Activated CD8-positive, alpha-beta T cell treated with anti-CD3 and anti-CD28 coated beads for 36 hours (primary cell): ENCODE data around the gene ANKIB1. TPM values are rescaled to one million over a fixed set of nuclear protein-coding genes. Genes with fewer than 3 reads are reported as not detected.

ENCODE experiments used
- ATAC-seq: fragments of 200-7000 bp; cut with Tn5 transposase; one replicate; pipeline ENCODE4 v1.10.0; 2021; ENCODE audit warnings: mild to moderate bottlenecking, moderate library complexity
- CTCF ChIA-PET: fragments of 350-600 bp; sonication (Branson Sonifier 250); formaldehyde crosslinking; loops from one replicate; lab custom pipeline; 2021; ENCODE audit warnings: antibody characterized with exemption; lab: Charles Lee
- POLR2A ChIA-PET: fragments of 350-600 bp; sonication (Branson Sonifier 250); formaldehyde crosslinking; loops from one replicate; lab custom pipeline; 2021; ENCODE audit warnings: antibody characterized with exemption; lab: Charles Lee
- DNase-seq: peaks from one replicate; pipeline ENCODE4 v3.0.0-alpha.2; 2020
- H3K27ac Mint-ChIP-seq: one replicate; pipeline ENCODE4 v1.8.0; 2021; ENCODE audit warnings: mild to moderate bottlenecking, mixed read lengths
- H3K27me3 Mint-ChIP-seq: one replicate; pipeline ENCODE4 v1.8.0; 2021; ENCODE audit warnings: mixed read lengths
- H3K36me3 Mint-ChIP-seq: one replicate; pipeline ENCODE4 v1.8.0; 2021; ENCODE audit warnings: low read depth, mixed read lengths
- H3K4me1 Mint-ChIP-seq: one replicate; pipeline ENCODE4 v1.8.0; 2021; ENCODE audit warnings: low read depth, mixed read lengths
- H3K4me3 Mint-ChIP-seq: one replicate; pipeline ENCODE4 v1.8.0; 2021; ENCODE audit warnings: mild to moderate bottlenecking, moderate library complexity, mixed read lengths
- H3K9me3 Mint-ChIP-seq: one replicate; pipeline ENCODE4 v1.8.0; 2021; ENCODE audit warnings: mixed read lengths
- CTCF ChIP-seq: fragments of 200-600 bp; IDR thresholded peaks from one replicate; pipeline ENCODE4 v1.8.0; 2022; ENCODE audit warnings: antibody characterized with exemption, mild to moderate bottlenecking
- intact Hi-C: fragments of 100-400 bp; cut with micrococcal nuclease; formaldehyde crosslinking; loops from one replicate; pipeline ENCODE4 v1.10.0; 2022
- total RNA-seq, 2 experiments: library from RNA; stranded (reverse); gene quantifications; one replicate each; pipeline ENCODE4 v1.2.3, GENCODE V29; 2021

The ANKIB1 gene
- total RNA-seq, 2 experiments from 2014 or later, result 32.3 to 34.1 TPM

DNA sequence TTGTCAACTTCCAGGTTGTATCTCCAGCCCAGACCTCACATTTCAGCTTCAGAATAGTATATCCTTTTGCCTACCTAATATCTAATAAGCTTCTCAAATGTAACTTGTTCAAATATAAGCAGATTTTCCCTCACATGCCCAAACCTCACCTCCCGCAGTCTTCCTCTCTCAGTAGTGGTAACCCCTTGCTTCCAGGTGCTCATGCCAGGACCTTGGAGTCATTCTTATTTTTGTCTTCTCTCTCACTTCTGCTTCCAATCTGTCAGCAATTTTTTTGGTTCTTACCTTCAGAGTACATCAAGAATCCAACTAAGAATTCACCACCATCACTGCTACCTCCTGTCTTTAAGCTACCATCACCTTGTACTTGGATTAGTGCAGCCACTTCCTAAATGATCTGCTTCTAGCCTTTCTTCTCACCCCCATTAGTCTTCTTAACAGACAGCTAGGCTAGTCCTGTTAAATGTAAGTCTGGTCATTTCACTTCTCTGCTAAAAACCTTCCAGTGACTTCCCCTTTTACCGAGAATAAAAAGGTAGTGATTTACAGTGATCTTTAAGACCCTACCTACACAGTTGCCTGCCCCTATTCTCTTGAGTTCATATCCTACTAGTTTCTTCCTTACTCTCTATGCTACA lies 14.0 kb downstream of the ANKIB1 start:
- intact Hi-C loops, result no loop called here
- CTCF ChIA-PET, result no interaction called here

GRCh38 chr7:92260248-92260781 lies 14.5 kb downstream of the ANKIB1 start:
- POLR2A ChIA-PET, result interaction anchor here (1.1 kb wide), 1 partner anchor 15 kb away, joined by 5 read pairs; the partner anchor contains the start of genes ANKIB1 and KRIT1

More for the DNA sequence above, 14.0 kb downstream of the ANKIB1 start:
- POLR2A ChIA-PET, result interaction anchor here (1.1 kb wide), 1 partner anchor 14 kb away, joined by 5 read pairs; the partner anchor contains the start of genes ANKIB1 and KRIT1
- Mint-ChIP-seq H3K27ac (no peak overlapping the region), H3K4me3 (no peak overlapping the region), H3K36me3 (peaks cover 17% of the 10 kb centered on the region), H3K9me3 (peaks cover 3% of the 10 kb centered on the region), H3K27me3 (no peaks in the 10 kb centered on the region), H3K4me1 (peaks cover 23% of the 10 kb centered on the region)
- DNase-seq (no peak), ATAC-seq (no peak)
- TF ChIP-seq CTCF, result no peak

DNA sequence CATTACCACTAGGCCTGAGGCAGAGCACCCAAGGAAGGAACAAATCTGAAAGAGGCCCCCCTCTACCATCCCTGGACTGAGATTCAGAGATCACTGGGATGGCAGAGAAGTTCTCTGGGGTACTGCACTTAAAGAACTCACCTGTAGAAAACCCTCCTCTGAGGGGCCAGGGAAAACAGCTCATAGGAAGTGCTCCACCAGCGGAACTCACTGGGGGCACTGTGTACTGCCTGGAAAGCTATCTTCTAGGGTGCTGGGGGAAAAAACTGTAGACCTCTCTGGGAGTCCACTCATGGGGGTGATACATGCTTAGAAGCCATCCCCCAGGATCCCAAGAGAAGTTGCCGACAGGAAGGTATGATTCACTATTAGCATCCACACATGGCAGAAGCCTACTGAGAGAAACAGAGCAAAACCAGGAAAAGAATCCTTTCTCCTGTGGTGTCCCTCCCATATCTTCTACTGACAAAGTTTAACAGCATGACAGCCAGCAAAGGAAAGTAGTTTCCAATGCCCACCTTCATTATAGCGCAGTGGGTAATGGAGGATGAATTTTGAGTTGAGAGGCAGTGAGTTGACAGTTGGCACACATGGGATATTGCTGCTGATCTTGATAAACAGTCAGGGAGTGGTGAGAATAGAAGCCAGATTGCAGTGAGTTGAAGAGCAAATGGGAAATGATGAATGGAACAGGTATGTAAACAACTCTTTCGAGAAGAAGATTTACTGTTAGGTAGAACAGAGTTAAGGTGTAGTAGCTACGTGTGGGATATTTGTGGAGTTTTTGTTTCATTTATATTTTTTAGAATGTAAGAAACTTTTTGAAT lies 20.9 kb downstream of the ANKIB1 start:
- no peak for TF ChIP-seq CTCF
- Mint-ChIP-seq H3K27ac (no peak overlapping the region), H3K4me3 (no peak overlapping the region), H3K36me3 (peaks cover 7% of the 10 kb centered on the region), H3K4me1 (peaks cover 1% of the 10 kb centered on the region), H3K9me3 (no peaks in the 10 kb centered on the region), H3K27me3 (no peaks in the 10 kb centered on the region)
- intact Hi-C loops, result no loop called here
- DNase-seq (no peak), ATAC-seq (no peak)
- ChIA-PET POLR2A (no interaction called here), CTCF (interaction anchor here (0.7 kb wide), 1 partner anchor 29 kb away, joined by 3 read pairs; no protein-coding TSS in a partner anchor)

More at GRCh38 chr7:92260248-92260781, 14.5 kb downstream of the ANKIB1 start:
- Mint-ChIP-seq H3K27ac (no peak overlapping the region), H3K9me3 (no peaks in the 10 kb centered on the region), H3K4me1 (peaks cover 18% of the 10 kb centered on the region), H3K36me3 (peaks cover 13% of the 10 kb centered on the region), H3K27me3 (no peaks in the 10 kb centered on the region), H3K4me3 (no peak overlapping the region)
- intact Hi-C loops, result no loop called here
- DNase-seq (no peak), ATAC-seq (no peak)
- CTCF ChIA-PET, result no interaction called here
- TF ChIP-seq CTCF, result no peak

DNA sequence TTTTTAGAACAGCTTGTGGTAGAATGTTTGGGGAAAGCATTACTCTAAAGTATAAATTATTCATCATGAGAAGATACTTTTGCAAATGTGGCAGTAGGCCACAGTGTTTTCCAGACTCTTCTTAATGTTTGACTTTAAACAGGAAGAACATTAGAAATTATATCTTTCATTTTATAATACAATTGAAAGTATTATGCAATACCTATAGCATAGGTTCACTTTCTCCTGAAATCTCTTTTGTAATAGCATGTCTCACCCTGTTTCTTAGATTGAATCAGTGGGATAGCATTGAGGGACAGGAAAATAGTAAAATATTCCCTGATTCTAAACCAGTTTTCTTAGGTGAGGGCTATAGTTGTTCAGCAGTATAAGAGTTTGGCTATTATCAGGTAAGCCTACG lies 23.1 kb downstream of the ANKIB1 start:
- Mint-ChIP-seq H3K36me3 (peaks cover 5% of the 10 kb centered on the region), H3K27ac (no peak overlapping the region), H3K4me1 (peaks cover 4% of the 10 kb centered on the region), H3K9me3 (no peaks in the 10 kb centered on the region), H3K4me3 (no peak overlapping the region), H3K27me3 (no peaks in the 10 kb centered on the region)
- POLR2A ChIA-PET, result no interaction called here
- no peak for ATAC-seq
- no peak for DNase-seq
- intact Hi-C loops, result no loop called here
- CTCF ChIA-PET, result no interaction called here
- TF ChIP-seq CTCF, result no peak
